ENCODE results near the gene FMNL2.

Gene FMNL2

DNA sequence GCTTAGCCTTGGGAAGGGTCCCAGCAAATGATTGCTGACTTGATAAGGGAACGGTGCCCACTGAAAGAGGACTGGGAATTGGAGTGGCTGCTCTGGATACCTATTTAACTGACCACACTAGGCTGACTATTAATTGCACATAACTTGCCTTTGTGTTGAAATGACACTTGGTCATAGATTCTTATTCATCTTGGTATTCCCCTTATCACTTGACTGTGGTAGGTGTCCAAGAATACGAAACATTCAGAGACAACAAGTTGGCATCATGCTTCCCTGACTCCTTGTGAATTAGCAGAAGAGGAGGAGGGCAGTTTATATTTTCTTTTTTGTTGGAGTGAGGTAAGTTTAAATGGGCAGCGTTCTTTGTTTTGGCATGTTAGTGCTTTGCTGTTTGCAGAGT lies 13.4 kb downstream of the FMNL2 start:
- TF ChIP-seq, protein P1, sequence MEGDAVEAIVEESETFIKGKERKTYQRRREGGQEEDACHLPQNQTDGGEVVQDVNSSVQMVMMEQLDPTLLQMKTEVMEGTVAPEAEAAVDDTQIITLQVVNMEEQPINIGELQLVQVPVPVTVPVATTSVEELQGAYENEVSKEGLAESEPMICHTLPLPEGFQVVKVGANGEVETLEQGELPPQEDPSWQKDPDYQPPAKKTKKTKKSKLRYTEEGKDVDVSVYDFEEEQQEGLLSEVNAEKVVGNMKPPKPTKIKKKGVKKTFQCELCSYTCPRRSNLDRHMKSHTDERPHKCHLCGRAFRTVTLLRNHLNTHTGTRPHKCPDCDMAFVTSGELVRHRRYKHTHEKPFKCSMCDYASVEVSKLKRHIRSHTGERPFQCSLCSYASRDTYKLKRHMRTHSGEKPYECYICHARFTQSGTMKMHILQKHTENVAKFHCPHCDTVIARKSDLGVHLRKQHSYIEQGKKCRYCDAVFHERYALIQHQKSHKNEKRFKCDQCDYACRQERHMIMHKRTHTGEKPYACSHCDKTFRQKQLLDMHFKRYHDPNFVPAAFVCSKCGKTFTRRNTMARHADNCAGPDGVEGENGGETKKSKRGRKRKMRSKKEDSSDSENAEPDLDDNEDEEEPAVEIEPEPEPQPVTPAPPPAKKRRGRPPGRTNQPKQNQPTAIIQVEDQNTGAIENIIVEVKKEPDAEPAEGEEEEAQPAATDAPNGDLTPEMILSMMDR (IDR thresholded peaks at IDR 0.05; ENCODE audit: low read length, missing control alignments) = no peak
- H3K4me3 ChIP-seq (replicated peaks; ENCODE audit: low read depth, low read length) = no peak overlapping the region
- DNase-seq (ENCODE audit: low read depth) = peak; percentile 37

DNA sequence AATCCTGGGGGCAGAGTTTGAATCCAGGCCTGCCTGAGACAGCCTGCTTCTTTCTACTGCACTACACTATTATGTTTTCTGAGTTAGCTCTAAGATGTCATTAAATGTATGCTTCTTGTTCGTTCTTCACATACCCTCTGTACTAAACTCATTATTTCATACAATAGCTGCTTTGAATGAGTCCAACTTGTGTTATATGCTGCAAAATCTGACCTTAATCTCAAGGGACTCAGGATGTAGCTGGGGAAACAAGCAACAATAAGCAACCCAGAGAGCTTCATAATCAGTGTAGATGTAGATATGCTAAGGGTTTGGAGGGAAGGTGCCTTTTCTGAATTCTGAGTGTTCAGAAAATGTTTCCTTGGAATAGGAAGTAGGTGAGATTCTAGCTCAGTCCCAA lies 14.4 kb downstream of the FMNL2 start:
- no peak for DNase-seq (ENCODE audit: low read depth)
- TF ChIP-seq, protein P1 (IDR thresholded peaks at IDR 0.05; ENCODE audit: low read length, missing control alignments) = no peak
- no peak overlapping the region for H3K4me3 ChIP-seq (replicated peaks; ENCODE audit: low read depth, low read length)

DNA sequence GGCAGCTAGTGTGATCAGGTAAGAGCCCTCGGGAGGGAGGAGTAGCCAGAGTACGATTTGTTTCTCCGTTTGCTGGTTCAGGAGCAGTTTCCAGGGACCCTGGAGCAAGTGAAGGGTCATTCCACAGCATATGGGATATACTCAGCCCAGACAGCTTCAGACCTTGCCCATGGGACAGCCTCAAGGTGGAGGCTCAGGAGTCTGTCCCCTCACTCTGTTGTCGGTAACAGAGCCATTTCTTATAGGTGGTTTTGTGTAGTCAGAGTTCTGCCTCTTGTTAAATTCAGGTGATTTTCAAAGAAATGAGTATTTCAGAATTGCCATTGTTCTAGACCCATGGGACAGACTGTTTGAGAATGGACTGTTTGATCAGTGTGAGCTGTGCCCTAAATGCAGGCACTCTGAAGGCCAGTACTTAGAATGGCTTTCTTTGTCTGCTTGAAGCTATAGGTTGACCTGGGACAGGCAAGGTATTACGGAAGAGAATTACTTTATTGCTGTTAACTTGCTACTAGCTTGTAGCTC lies 15.2 kb downstream of the FMNL2 start:
- DNase-seq (ENCODE audit: low read depth) = no peak

DNA sequence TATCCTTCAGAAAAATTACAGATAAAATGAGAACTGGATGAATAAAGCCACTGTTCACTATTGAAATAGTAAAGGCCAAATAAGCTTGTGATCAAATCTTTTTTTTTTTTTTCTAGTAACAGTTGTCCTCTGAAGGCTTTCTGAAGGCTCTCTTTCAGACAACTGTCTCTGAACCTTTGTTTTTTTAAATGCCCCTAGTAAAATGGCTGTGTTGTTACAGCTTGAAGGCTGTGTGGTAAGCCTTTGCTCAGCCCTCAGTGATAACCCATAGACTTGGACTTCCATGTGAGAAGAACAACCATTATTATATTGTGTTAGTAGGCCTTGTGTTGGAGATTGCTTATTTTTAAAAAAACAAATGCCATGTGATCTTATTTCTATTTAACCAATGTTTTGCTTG lies 17.6 kb downstream of the FMNL2 start:
- DNase-seq (ENCODE audit: low read depth) = no peak
- no peak overlapping the region for H3K4me3 ChIP-seq (replicated peaks; ENCODE audit: low read depth, low read length)
- TF ChIP-seq, protein P1 (IDR thresholded peaks at IDR 0.05; ENCODE audit: low read length, missing control alignments) = no peak

More for the DNA sequence above, 15.2 kb downstream of the FMNL2 start:
- TF ChIP-seq, protein P1 (IDR thresholded peaks at IDR 0.05; ENCODE audit: low read length, missing control alignments) = no peak
- H3K4me3 ChIP-seq (replicated peaks; ENCODE audit: low read depth, low read length) = no peak overlapping the region

DNA sequence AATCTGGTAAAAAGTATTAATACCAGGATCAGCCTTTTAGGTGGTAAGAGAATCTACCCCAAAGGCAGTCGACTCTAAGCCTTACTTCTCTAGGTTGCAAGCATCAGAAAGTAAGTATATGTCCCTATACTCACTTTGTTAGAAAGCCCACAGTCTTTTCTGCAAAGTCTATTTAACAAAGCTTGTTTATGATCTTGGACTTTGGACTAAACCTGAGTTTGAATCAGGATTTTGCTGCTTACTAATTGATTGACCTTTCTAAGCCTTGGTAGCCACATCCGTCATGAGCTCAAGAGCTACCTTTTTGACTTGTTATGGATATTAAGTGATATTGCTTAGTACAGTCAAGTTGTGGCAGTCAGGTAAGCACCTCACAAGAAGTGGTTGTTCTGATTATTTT lies 18.4 kb downstream of the FMNL2 start:
- DNase-seq (ENCODE audit: low read depth) = no peak

DNA sequence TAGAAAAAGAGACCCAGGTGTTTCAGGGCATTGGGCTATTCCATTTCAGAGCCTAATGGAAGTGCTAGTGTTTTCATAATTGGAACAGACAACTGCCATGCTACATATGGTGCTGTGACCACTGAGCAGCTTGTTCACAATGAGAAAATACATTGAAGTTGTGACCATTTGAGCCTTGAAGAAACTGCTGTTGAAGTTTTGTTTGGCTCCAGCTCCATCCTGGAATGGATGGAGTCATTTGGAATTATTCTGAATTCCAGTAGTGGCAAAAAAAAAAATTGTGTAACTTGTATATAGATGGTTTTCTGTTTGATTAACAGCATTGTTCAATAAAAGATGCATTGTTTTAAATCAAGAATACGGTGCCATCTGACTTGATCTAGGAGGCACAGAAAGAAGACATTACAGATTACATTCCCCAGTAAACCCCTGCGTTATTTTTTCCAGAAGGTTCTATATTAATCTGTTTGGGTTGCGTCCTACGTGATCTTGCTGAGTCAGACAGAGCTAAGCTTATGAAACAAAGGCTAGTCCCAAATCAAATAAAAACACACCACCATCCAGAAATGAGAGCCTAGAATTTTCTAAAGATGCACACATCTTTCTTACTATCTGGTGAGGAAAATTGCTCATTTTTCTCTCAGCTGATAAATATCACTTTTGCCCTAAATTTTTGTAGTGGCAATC lies 19.2 kb downstream of the FMNL2 start:
- H3K4me3 ChIP-seq (replicated peaks; ENCODE audit: low read depth, low read length) = no peak overlapping the region
- peak; percentile 32 for DNase-seq (ENCODE audit: low read depth)
- TF ChIP-seq, protein P1 (IDR thresholded peaks at IDR 0.05; ENCODE audit: low read length, missing control alignments) = no peak

More for the DNA sequence above, 18.4 kb downstream of the FMNL2 start:
- no peak overlapping the region for H3K4me3 ChIP-seq (replicated peaks; ENCODE audit: low read depth, low read length)
- TF ChIP-seq, protein P1 (IDR thresholded peaks at IDR 0.05; ENCODE audit: low read length, missing control alignments) = no peak

DNA sequence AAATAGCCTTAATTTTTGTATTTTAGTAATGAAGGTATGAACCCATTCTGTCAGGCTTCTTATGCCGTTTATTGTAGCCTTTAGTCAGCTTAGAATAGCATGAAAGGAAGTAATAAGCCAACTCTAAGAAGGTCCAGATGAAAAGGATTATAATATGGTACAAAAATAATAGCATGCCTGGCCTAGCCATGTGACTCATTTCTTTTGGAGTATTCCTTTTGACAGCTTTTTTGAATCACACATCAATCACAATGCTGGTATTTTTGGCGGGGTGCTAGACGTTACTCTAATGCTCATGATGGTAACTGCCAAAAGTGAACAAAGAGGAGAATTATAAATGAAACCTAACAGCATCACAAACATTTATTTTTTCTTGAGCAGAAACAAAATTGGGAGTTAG lies 19.9 kb downstream of the FMNL2 start:
- TF ChIP-seq, protein P1 (IDR thresholded peaks at IDR 0.05; ENCODE audit: low read length, missing control alignments) = no peak
- no peak overlapping the region for H3K4me3 ChIP-seq (replicated peaks; ENCODE audit: low read depth, low read length)
- no peak for DNase-seq (ENCODE audit: low read depth)

Data from fibroblast of pulmonary artery (primary cell).